Heart right ventricle (tissue), 16 donors: ENCODE results near the gene SUMO2. TPM values are rescaled to one million over a fixed set of nuclear protein-coding genes. Genes with fewer than 3 reads are reported as not detected.

Experiments
- ATAC-seq, 8 donors: fragments of 200-7000 bp; cut with Tn5 transposase; one replicate each; pipeline ENCODE4 v1.9.1; 2020; ENCODE audit warnings: mild to moderate bottlenecking in 8 of 8, moderate library complexity in 8 of 8, moderate number of reproducible peaks in 1 of 8
- DNase-seq, 2 donors: peaks; one replicate each; pipeline ENCODE4 v3.0.0-alpha.2; 2020
- H3K27ac ChIP-seq, 10 donors: fragments of 200-600 bp; sonication (generic) in 2 of 10; one replicate each; pipeline versions ENCODE4 v1.5.0 to v1.8.0; 2020 to 2022; ENCODE audit warnings: mild to moderate bottlenecking in 3 of 10
- H3K27me3 ChIP-seq, 7 donors: fragments of 200-600 bp; one replicate each; pipeline ENCODE4 v1.8.0; 2021 to 2022; ENCODE audit warnings: mild to moderate bottlenecking in 2 of 7
- H3K36me3 ChIP-seq, 9 donors: fragments of 200-600 bp; sonication (generic) in 1 of 9; one replicate each; pipeline versions ENCODE4 v1.5.0 to v1.8.0; 2020 to 2022; ENCODE audit warnings: mild to moderate bottlenecking in 2 of 9
- H3K4me1 ChIP-seq, 9 donors: fragments of 200-600 bp; sonication (generic) in 1 of 9; one replicate each; pipeline versions ENCODE4 v1.5.0 to v1.8.0; 2020 to 2022; ENCODE audit warnings: mild to moderate bottlenecking in 4 of 9
- H3K4me3 ChIP-seq, 10 donors: fragments of 200-600 bp; sonication (generic) in 2 of 10; one replicate each; pipeline versions ENCODE4 v1.5.0 to v1.8.0; 2020 to 2022; ENCODE audit warnings: mild to moderate bottlenecking in 7 of 10, moderate library complexity in 2 of 10
- H3K9me3 ChIP-seq, 11 donors: fragments of 200-600 bp in 10 of 11; sonication (generic) in 2 of 11; one replicate each; pipeline versions ENCODE4 v1.5.0 to v1.8.0; 2013 to 2022; ENCODE audit warnings: mild to moderate bottlenecking in 2 of 11, control low read depth in 1 of 11, moderate library complexity in 1 of 11
- WGBS, 2 donors: extraction: QIAGEN DNeasy Blood & Tissue Kit; methylation state at CpG; one replicate each; pipeline ENCODE4 v1.1.7; 2013; ENCODE audit warnings: inconsistent platforms in 1 of 2; 5-methylcytosine and 5-hydroxymethylcytosine counted together
- intact Hi-C, 10 donors: fragments of 100-400 bp; cut with DNase I; formaldehyde crosslinking; loops; one replicate each; pipeline versions ENCODE4 v1.11.1 to v1.14.2; 2022
- polyA plus RNA-seq, 2 donors: library from polyadenylated mRNA; stranded (reverse); fragments of 200-250 nt; gene quantifications; one replicate each; pipeline ENCODE4 v1.2.3, GENCODE V29; 2013
- total RNA-seq, 10 donors: library from RNA; stranded (reverse); fragmentation: NEBNext Ultra II Directional in 3 of 10; extraction: Animal tissue kit (Norgen Biotek cat#: 25700) in 3 of 10; gene quantifications; one replicate each; pipeline versions ENCODE4 v1.2.1 to v1.2.4, GENCODE V29; 2021 to 2023
- TF ChIP-seq, protein P1 (sequence below), 9 donors: fragments of 200-600 bp; sonication (generic) in 2 of 9; IDR thresholded peaks; one replicate each; pipeline versions ENCODE4 v1.5.0 to v1.8.0; 2021 to 2022; ENCODE audit warnings: antibody characterized with exemption in 9 of 9, mild to moderate bottlenecking in 5 of 9, moderate library complexity in 1 of 9
- donor health status: Arrhythmogenic right ventricular cardiomyopathy.
- donor health status: ischemic (EF 13 %, LVEDD 7.1; RV severe dilation, severe dysfunction).
- donor health status: healthy with polysubstance abuse.
- donor health status: DM: no; HTN: yes; CAD: no.
- donor health status: DM: no; HTN: no; CAD: no.
- donor health status: ischemic (EF 25% LVEDD 6.9; RV normal size, moderate dysfunction).
- donor health status: ischemic (EF 25% LVEDD 5.7; RV mildly dilated, moderate dysfunction).
- donor health status: healthy.
- donor health status: DM: yes; HTN: yes; CAD: no.
- donor health status: Ischemic cardiomyopathy.
- donor health status: ischemic (EF 35%, LVEDD 5.7; RV mildly dilated, moderate dysfunction).
- donor health status: nonischemic (EF 11% LVEDD 7.7; RV severe dilation, severe dysfunction).
- donor health status: DM: yes; HTN: yes; CAD: no.
- donor health status: PGD.
- donor health status: ischemic (EF 29% LVEDD 5.4; RV normal size, mild dysfunction).
- donor health status: nonischemic (EF 23%, LVEDD 6.1; RV moderate dilation, normal function).

Gene SUMO2
- total and polyA plus RNA-seq, 12 donors: 47.9 to 258 (median 212) TPM

DNA sequence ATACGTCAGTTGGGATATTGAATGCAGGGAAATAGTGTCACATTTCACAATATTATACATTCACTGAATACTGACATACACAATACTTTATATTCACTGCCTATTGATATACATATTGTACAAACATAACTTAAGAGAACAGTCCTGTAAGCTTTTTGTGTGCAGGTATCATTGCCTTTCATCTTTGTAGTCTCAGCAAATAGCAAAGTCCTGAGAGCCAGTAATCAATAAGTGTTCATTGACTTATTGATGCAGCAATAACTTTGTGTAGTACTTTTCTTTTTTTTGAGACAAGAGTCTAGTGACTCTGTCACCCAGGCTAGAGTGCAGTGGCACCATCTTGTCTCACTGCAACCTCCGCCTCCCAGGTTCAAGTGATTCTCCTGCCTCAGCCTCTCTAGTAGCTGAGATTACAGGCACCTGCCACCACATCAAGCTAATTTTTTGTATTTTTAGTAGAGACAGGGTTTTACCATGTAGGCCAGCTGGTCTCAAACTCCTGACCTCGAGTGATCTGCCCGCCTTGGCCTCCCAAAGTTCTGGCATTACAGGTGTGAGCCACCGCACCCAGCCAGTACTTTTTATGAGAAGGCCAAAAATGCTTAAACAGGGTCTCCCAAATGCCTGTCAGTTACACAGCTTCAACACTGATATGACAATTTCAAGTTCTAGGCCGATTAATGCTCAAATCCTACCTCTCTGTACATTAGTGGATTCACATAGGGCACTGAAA lies 17.3 kb upstream of the SUMO2 start:
- intact Hi-C loops: loop anchor here in 8 of 10 donors (2.0 to 10.0 kb wide), 9 partner anchors 85 to 239 kb away; partner anchors contain the start of genes ATP5PD (in 1 of the 8) and KCTD2 (in 1 of the 8)
- H3K9me3 ChIP-seq: no peaks in the 10 kb centered on the region
- WGBS, 2 donors: 87 to 93% methylated on average over 6 of the region's 6 CpGs
- no peak overlapping the region for H3K4me3 ChIP-seq
- no peak for ATAC-seq
- peaks cover 0 to 11% (median 6%) of the 10 kb centered on the region in 9 donors for H3K4me1 ChIP-seq
- H3K27ac ChIP-seq: no peak overlapping the region
- H3K27me3 ChIP-seq: no peaks in the 10 kb centered on the region
- TF ChIP-seq, protein P1, sequence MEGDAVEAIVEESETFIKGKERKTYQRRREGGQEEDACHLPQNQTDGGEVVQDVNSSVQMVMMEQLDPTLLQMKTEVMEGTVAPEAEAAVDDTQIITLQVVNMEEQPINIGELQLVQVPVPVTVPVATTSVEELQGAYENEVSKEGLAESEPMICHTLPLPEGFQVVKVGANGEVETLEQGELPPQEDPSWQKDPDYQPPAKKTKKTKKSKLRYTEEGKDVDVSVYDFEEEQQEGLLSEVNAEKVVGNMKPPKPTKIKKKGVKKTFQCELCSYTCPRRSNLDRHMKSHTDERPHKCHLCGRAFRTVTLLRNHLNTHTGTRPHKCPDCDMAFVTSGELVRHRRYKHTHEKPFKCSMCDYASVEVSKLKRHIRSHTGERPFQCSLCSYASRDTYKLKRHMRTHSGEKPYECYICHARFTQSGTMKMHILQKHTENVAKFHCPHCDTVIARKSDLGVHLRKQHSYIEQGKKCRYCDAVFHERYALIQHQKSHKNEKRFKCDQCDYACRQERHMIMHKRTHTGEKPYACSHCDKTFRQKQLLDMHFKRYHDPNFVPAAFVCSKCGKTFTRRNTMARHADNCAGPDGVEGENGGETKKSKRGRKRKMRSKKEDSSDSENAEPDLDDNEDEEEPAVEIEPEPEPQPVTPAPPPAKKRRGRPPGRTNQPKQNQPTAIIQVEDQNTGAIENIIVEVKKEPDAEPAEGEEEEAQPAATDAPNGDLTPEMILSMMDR (IDR thresholded peaks at IDR 0.05): no peak
- DNase-seq: no peak
- H3K36me3 ChIP-seq: no peaks in the 10 kb centered on the region

DNA sequence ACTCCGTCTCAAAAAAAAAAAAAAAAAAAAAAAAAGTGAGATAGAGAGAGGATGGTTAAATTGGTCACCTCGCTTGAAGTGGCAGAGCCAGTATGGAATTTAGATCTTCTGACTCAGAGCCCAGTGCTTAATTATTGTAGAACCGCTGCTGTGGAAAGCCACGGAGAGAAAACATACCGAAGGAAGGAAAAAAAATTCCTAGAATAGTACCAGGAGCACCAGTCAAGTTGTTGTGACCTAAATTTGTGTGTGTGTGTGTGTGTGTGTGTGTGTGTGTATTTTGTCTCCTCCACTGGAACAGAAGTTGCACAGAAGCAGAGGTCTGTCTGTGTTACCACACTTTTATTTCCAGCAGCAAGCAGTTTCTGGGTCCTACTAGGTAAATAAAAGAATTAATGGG lies 12.1 kb upstream of the SUMO2 start:
- Histone ChIP-seq H3K36me3 (no peaks in the 10 kb centered on the region), H3K4me3 (no peak overlapping the region), H3K27me3 (no peaks in the 10 kb centered on the region), H3K9me3 (no peaks in the 10 kb centered on the region), H3K27ac (no peak overlapping the region), H3K4me1 (no peaks in the 10 kb centered on the region)
- WGBS, 2 donors: 84 to 87% methylated on average over 4 of the region's 5 CpGs
- TF ChIP-seq, protein P1 (IDR thresholded peaks at IDR 0.05): no peak
- ATAC-seq: no peak
- DNase-seq: no peak
- intact Hi-C loops: no loop called here

DNA sequence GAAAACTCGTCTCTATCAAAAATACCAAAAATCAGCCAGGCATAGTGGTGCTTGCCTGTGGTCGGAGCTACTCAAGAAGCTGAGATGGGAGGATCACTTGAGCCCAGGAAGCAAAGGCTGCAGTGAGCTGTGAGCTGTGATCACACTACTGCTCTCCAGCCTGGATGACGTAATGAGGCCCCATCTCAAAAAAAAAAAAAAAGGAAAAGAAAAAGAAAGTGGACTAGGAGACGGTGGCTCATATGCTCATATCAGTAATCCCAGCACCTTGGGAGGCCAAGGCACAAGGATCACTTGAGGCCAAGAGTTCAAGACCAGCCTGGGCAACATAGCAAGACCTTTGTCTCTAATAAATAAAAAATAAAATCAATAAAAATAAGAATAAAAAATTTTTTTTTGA lies 8.8 kb upstream of the SUMO2 start:
- Histone ChIP-seq H3K36me3 (no peaks in the 10 kb centered on the region), H3K4me3 (no peak overlapping the region), H3K9me3 (no peaks in the 10 kb centered on the region), H3K27me3 (no peaks in the 10 kb centered on the region), H3K27ac (no peak overlapping the region), H3K4me1 (no peaks in the 10 kb centered on the region)
- intact Hi-C loops: loop anchor here in 1 of 10 donors (2.0 kb wide), 1 partner anchor 21 kb away; no protein-coding TSS in a partner anchor
- ATAC-seq (no peak), DNase-seq (no peak)
- 66 to 70% methylated on average over 4 of the region's 4 CpGs for WGBS, 2 donors
- TF ChIP-seq, protein P1 (IDR thresholded peaks at IDR 0.05): no peak

- Histone ChIP-seq H3K4me1 (peaks cover 0 to 4% (median under 1%) of the 10 kb centered on the region in 9 donors), H3K4me3 (no peak overlapping the region), H3K36me3 (no peaks in the 10 kb centered on the region), H3K27ac (no peak overlapping the region), H3K9me3 (no peaks in the 10 kb centered on the region), H3K27me3 (no peaks in the 10 kb centered on the region)
- WGBS, 2 donors: 89 to 93% methylated on average over 6 of the region's 6 CpGs
- intact Hi-C loops: loop anchor here in 1 of 10 donors (10.0 kb wide), 1 partner anchor 56 kb away; no protein-coding TSS in a partner anchor
- TF ChIP-seq, protein P1 (IDR thresholded peaks at IDR 0.05): no peak
- DNase-seq: no peak
- no peak for ATAC-seq
These were observed 5.9 kb upstream of the SUMO2 start for GRCh38 chr17:75188614-75189013.
